Glutamatergic neuron (in vitro differentiated cells): Measurements from ENCODE around the gene GOLGA6A. TPM values are rescaled to one million over a fixed set of nuclear protein-coding genes. Genes with fewer than 3 reads are reported as not detected.

ENCODE experiments used
- DNase-seq: peaks from one replicate; pipeline ENCODE4 v3.0.0; 2022
- H3K27ac Mint-ChIP-seq: one replicate; pipeline ENCODE4 v1.8.0; 2020; ENCODE audit warnings: mild to moderate bottlenecking, mixed read lengths, inconsistent platforms; ENCODE audit not compliant: unreplicated experiment
- H3K27me3 Mint-ChIP-seq: one replicate; pipeline ENCODE4 v1.8.0; 2020; ENCODE audit warnings: mild to moderate bottlenecking, moderate library complexity, mixed read lengths, inconsistent platforms; ENCODE audit not compliant: unreplicated experiment
- H3K36me3 Mint-ChIP-seq: one replicate; pipeline ENCODE4 v1.8.0; 2020; ENCODE audit warnings: mild to moderate bottlenecking, mixed read lengths, inconsistent platforms; ENCODE audit not compliant: unreplicated experiment
- H3K4me1 Mint-ChIP-seq: one replicate; pipeline ENCODE4 v1.8.0; 2020; ENCODE audit warnings: mild to moderate bottlenecking, low read depth, mixed read lengths, inconsistent platforms; ENCODE audit not compliant: unreplicated experiment
- H3K4me3 Mint-ChIP-seq: one replicate; pipeline ENCODE4 v1.8.0; 2020; ENCODE audit warnings: mild to moderate bottlenecking, mixed read lengths, inconsistent platforms; ENCODE audit not compliant: unreplicated experiment
- H3K9me3 Mint-ChIP-seq: one replicate; pipeline ENCODE4 v1.8.0; 2020; ENCODE audit warnings: mild to moderate bottlenecking, moderate library complexity, mixed read lengths, inconsistent platforms; ENCODE audit not compliant: unreplicated experiment
- CTCF ChIP-seq: fragments of 200-600 bp; sonication (generic); IDR thresholded peaks from one replicate; pipeline ENCODE4 v1.5.0; 2021; ENCODE audit not compliant: partially characterized antibody, unreplicated experiment
- total RNA-seq: library from RNA; stranded (reverse); fragmentation: NEBNext Ultra II Directional; extraction: Animal tissue kit (Norgen Biotek cat#: 25700); gene quantifications from one replicate; pipeline ENCODE4 v1.2.1, GENCODE V29; 2021; ENCODE audit not compliant: unreplicated experiment

The GOLGA6A gene
- total RNA-seq, 1 donor from 2014 or later, result 0.83 TPM

- no peak for TF ChIP-seq CTCF
- no peak for DNase-seq
- H3K4me3 Mint-ChIP-seq, result no peak overlapping the region
- H3K27ac Mint-ChIP-seq, result no peak overlapping the region
- no peaks in the 10 kb centered on the region for H3K36me3 Mint-ChIP-seq
- peaks cover 9% of the 10 kb centered on the region for H3K4me1 Mint-ChIP-seq
- peaks cover 6% of the 10 kb centered on the region for H3K9me3 Mint-ChIP-seq
- H3K27me3 Mint-ChIP-seq, result peaks cover 14% of the 10 kb centered on the region
Measured at GRCh38 chr15:74124759-74125158, 42.4 kb upstream of the GOLGA6A start.

GRCh38 chr15:74124196-74124595 is 41.8 kb upstream of the GOLGA6A start:
- peaks cover 11% of the 10 kb centered on the region for H3K27me3 Mint-ChIP-seq
- H3K9me3 Mint-ChIP-seq, result peaks cover 6% of the 10 kb centered on the region
- H3K27ac Mint-ChIP-seq, result no peak overlapping the region
- DNase-seq, result no peak
- H3K4me1 Mint-ChIP-seq, result peaks cover 9% of the 10 kb centered on the region
- H3K36me3 Mint-ChIP-seq, result no peaks in the 10 kb centered on the region
- H3K4me3 Mint-ChIP-seq, result no peak overlapping the region
- no peak for TF ChIP-seq CTCF

GRCh38 chr15:74123658-74124057 is 41.3 kb upstream of the GOLGA6A start:
- H3K4me3 Mint-ChIP-seq, result no peak overlapping the region
- no peak overlapping the region for H3K27ac Mint-ChIP-seq
- no peak for TF ChIP-seq CTCF
- DNase-seq, result no peak
- peaks cover 10% of the 10 kb centered on the region for H3K27me3 Mint-ChIP-seq
- peaks cover 6% of the 10 kb centered on the region for H3K9me3 Mint-ChIP-seq
- H3K4me1 Mint-ChIP-seq, result peaks cover 9% of the 10 kb centered on the region
- H3K36me3 Mint-ChIP-seq, result no peaks in the 10 kb centered on the region

- Mint-ChIP-seq H3K9me3 (peaks cover 6% of the 10 kb centered on the region), H3K27ac (no peak overlapping the region), H3K27me3 (peaks cover 6% of the 10 kb centered on the region), H3K36me3 (no peaks in the 10 kb centered on the region), H3K4me3 (no peak overlapping the region), H3K4me1 (peaks cover 9% of the 10 kb centered on the region)
- no peak for TF ChIP-seq CTCF
- no peak for DNase-seq
Measured at GRCh38 chr15:74123131-74123429, 40.7 kb upstream of the GOLGA6A start.

- H3K27ac Mint-ChIP-seq, result no peak overlapping the region
- H3K9me3 Mint-ChIP-seq, result peaks cover 6% of the 10 kb centered on the region
- TF ChIP-seq CTCF, result no peak
- H3K36me3 Mint-ChIP-seq, result no peaks in the 10 kb centered on the region
- peaks cover 6% of the 10 kb centered on the region for H3K27me3 Mint-ChIP-seq
- no peak for DNase-seq
- peaks cover 9% of the 10 kb centered on the region for H3K4me1 Mint-ChIP-seq
- no peak overlapping the region for H3K4me3 Mint-ChIP-seq
Measured at GRCh38 chr15:74122403-74123130, 40.2 kb upstream of the GOLGA6A start.
